Activated CD4-positive, CD25-positive, alpha-beta regulatory T cell (primary cell): ENCODE measurements around the gene PCNX2.

Experiments used
- DNase-seq, 4 experiments: peaks; one replicate each; lab custom pipeline; 2025; lab: John Stamatoyannopoulos, UW

PCNX2 gene

DNA sequence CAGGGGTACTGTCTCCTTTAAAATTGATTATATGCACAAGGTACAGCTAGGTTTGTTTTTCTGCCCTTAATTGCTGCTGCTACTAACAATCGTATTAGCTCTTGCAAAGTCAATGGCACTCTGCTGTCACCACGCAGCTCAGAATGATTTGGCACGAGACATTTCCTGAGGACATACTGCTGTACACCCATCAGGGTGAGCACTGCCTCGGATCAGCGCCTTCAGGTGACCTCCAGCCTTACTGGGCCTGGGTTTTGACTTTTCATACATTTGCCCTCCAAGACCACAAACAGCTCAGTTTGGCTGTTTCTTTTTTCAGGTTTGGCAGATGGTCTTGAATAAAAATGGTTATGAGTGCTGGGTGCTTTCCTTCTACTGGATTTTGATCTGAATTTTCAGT is 234.3 kb downstream of the PCNX2 start:
- DNase-seq: no peak

DNA sequence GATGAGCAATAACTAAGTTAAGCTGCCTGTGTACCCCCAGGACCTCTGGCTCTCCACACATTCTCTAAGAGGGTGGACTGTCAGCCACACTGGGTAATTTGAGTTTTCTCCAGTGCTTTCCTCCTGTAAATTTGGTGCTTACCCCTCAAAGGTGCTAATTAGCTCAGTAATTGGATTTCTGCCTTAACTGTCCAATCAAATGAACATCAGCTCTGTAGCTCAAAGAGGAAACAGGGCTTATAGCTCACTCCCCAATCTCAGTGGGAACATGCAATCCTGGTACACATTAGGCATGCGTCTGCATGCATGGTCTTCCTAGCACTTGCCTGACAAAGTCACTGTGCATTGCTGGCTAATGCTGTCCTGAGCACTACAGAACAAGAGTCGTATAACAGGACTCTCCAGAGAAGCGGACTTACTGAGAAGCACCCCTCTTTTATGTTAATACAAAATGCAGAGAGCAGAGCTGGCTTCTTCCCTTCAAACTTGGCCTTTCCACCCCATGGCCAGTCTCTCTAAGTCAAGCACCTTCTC is 235.0 kb downstream of the PCNX2 start:
- DNase-seq: no peak

DNA sequence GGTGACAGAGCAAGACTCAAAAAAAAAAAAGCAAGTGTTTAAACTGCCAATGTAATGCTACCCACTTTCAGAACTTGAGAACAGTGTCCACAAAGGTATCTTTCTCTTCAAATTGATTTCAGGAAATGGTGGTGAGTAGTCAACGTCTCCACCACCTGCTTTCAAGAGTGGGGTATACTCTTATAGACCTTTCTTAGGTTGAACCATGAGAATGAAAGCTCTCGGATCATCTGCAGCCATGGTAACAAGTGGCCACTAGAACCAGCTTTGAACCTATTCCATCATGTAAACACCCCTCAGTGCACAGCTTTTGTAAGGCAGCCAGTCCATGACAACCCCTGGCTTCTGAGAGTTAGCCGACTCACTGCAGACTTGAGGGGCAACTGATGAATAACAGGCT is 237.7 kb downstream of the PCNX2 start:
- DNase-seq: no peak

DNA sequence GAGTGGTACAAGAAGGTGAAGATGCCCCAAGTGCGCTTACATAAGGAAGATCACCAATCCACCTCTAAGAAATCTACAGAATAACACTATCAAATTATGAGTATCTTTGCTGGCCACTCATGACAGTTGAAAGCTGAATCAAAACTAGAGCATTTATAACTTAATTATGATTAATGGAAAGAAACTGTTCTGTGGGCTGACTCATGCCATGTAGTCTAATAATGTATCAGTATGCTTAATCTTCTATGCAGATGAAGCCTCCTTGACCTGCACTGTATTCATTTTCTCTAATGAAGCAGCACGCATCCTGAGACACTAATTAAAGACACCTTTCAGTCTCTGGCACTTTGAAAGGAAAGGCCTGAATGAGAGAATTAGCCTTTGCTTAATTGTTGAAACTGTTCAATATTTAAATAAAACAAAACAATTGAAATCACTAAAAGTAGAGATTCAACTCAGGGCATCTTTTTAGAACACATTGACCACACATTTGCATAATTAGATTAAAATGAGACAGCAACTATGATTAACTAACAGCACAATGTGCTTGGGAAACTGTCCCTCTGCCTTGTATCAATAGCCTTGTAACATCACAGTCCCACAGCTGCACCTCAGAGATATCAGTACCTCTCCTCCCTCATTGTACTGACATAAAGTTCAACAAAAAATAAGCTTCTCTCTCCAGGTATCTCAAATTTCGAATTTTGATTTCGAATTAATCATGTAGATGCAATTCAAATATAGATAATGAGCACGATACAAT is 239.5 kb downstream of the PCNX2 start:
- DNase-seq: no peak

DNA sequence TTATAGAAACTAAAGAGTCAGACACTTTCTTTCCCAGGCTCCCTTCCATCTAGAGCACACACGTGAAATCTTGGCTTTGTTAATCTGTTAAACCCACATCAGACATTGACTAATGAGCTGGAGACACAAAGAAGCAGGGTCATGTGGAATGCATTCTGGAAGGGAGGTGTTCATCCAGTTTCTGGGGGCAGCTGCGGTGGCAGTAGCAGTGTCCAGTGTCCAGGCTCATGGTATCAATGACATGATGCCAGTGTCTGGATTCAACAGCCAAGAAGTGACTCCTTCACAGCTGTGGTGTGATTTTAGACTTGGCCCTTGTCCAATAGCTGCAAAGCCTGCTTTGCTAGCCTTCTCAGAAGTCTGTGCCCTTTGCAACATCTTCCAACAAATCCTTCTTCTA is 249.9 kb downstream of the PCNX2 start:
- DNase-seq: no peak

DNA sequence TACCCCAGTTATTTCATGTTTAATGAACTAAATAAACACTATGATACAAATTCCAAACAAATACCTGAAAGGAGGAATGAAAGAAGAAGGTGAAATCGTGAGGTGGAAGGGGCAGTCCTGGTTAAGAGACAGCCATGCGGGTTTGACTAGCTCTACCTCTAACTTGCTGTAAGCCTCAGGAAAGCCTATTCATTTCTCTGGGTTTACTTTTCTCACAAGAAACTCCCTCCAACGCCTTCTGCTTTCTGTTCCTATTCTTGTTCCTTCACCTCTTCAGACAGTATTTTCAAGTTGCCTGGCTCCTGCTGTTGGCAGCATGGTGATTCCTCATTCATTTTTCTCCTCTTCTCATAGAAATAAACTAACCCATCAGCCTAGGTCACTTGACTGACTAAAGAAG is 252.7 kb downstream of the PCNX2 start:
- DNase-seq: no peak

DNA sequence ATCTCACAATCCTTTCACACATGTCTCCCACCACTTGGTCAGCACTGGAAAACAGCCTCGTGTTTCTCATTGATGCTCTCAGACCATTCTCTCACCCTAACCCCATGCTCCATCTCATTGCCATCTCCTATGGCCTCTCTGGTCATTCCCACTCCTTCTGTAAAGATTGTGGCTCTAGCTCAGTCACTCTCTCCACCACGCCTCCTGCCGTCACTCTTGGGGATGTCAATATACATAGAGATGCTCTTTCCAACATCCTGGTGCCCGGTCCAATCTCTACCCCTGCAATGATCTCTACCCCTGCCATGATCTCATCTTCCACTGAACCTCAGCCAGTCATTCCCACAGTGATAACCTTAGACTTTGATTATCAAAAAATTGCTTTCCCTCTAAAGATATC is 255.0 kb downstream of the PCNX2 start:
- DNase-seq: no peak

DNA sequence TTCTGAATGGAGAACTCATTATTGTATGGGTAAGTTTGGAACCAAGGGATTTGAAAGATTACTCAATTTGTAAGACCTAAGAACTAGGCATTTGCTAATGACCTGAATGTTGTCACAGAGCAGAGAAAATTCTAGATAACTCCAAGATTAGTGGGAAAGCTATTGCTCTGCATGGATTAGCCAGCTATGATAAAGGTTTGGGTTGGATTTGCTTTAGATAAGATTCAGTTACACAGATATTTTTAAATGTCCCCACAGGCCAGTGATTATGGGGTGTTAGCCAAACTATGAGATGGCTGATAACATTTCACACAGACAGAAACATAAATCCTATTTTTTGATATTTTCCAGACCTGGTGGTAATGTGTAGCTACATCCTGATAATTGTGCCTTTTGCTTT is 256.9 kb downstream of the PCNX2 start:
- no peak for DNase-seq

DNA sequence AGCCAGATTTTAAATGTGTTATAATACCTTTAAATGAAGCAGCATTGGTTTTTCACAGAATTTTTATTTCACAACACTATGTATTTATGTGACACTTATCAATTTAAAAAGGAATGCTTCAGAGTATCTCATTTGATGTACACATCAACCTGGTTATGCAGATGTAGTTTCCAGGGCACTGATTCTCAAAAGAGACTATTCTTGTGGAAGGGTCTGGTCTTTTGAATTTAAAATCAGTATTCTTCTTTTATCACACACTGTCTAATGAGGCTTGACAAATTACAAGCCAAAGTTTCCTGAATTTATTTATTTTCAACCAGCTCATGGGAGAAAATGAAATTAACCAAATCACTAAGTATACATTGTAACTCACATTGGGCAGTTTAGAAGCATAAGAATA is 257.7 kb downstream of the PCNX2 start:
- no peak for DNase-seq

DNA sequence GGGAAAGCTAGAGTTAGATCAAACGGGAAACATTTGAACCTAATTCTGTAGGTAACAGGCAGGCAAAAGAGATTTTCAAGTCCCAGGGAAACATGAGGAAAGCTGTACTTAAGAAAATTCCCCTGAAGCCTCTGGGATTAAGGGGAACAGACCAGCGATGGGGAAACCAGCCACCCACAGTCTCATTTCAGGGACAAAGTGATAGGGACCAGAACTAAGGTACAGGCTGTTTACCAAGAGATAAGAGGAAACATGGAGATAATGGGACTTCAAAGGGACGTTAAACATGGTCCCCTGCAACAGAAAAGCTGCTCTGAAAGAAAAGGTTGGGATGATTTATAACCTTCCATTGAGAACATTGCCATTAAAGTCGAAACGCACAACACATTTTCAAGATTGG is 260.7 kb downstream of the PCNX2 start:
- no peak for DNase-seq

DNA sequence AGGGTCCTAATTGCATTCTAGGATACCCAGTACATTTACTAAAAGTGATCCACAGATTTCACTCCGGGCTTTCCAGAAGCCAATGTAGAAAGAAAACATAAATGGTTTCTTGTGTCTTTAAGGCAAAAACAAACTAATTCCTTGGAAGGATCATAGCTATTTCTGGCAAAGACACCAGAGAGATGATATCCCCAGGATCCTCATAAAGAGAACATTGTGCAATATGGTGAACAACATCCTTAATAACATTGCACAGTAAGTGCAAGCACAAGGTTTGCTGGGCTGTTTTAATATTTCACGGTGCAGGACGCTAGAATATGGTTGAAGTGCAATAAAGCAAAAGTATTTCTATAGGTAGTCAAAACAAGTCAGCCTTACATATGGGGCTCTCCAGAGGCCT is 262.2 kb downstream of the PCNX2 start:
- DNase-seq: no peak

DNA sequence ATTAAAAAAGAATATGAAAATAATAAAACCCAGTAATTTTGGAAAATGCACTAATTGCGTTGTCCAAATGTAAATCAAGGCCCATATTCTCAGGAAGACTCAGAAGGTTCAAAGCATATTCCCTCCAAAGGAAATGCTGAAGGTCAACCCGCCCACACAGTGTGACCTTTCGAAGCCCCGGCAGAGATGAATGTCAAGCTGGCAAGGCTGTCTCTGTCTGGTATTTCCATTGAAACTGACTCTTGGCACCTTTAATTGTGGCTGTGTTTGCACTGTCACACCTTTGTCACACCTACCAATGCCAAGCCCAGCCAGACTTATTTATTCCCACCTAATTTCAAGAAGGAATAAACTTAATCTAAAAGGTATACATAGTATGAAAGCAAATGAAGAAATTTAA is 262.6 kb downstream of the PCNX2 start:
- no peak for DNase-seq

DNA sequence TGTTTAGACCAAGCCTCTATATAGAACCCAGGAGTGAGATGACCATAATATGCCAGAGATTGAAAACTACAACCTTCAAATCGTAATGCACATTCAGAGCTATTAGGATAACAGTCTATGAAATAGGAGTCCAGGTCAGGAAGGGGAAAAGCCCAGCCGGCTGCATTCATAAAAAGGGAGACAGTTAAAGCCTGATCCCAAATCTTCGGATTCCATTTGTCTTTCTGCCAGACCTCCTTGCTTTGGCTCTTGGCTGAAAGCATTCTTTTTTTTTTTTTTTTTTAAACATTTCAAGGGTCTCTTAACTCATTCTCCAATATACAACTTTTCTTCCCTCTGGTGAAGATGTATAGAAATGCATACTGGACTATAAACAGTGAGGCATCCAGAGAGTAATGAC is 264.0 kb downstream of the PCNX2 start:
- DNase-seq: no peak

DNA sequence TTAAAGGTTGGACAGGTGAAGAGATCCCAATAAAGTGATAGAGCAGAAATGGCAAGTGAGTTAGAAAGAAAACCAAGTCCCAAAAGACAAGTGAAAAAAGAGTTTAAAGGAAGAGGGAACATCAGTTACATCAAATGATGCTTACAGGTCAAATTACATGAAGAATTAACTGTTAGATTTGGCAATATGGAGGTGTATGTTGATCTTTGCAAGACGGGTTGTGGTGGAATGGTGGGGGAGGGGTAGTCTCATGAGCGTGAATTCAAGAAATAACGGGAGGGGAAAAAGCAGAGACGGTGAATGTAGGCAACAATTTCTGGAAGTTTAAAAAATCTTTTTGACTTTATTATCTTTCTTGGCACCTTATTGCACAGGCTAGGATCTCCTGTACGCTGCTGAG is 268.5 kb downstream of the PCNX2 start:
- no peak for DNase-seq

DNA sequence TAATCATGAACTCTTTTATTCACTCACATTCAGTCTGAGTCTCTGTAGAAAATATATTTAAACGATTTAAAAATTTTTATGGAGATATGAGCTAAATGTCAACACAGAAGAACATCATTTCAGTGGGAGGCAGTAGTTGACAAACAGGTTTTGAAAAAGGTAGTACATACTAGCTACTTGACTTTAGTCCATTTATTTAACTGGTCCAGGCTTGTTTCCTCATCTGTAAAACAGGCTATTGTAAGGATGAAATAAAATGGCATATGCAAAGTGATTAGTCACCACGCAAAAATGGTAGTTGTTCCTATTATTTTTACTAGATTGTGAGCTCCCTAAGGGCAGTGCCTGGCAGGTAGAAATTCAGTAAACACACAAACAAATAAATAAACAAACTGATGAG is 270.0 kb downstream of the PCNX2 start:
- DNase-seq: no peak

DNA sequence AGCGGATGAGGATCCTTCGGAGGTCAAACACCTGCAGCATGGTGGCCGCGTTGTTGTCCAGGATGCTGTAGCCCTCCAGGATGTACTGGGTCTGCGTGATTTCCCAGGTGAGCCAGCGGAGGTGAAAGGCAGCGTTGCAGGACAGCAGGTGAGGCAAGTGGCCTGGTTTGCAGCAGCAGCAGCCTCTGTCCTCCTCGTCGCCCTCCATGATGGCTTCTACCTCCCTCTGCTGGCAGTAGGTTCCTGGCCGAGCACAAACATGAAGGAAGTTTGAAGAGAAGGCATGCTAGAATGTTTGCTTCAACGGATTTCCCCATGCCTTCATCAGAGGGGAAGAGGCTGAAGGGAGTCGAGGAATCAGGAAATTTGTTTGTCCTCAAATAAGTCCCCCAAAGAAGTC is 270.4 kb downstream of the PCNX2 start:
- no peak for DNase-seq

DNA sequence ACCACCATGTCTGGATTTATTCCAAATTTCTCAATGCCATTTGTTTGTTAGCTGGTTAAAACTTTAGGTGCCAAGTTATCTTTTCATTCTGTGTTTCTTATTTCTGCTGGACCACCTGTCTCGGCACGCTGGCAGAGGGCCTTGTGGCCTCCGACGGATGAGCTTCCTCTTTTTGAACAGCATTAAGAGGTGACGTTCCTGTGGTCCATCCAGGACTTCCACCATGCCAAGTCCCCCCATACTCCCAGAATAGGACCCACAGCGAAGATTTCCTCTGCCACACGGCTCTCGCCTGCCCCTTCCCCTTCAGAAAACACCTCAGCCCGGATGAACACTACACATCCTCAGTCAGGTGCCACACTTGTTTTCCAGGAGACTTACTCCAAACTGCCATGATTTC is 271.3 kb downstream of the PCNX2 start:
- no peak for DNase-seq

DNA sequence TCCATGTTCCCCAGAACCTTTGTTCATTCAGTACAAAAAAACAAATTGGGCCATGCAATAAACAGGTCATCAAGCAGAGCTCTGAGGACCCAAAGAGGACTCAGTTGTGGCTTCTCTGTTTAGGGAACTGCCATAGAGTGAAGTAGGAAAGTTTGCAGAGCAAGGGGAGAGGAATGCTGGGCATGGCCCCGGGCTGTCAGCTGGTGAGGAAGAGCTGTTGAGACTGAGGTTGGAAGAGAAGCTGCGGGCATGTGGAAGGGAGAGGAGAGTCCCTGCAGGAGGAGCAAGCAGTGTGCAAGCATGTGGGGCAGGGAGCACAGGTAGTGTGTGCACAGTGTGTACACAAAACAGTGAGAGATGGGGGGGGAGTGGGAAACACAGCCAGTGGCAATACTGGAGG is 273.3 kb downstream of the PCNX2 start:
- DNase-seq: no peak

DNA sequence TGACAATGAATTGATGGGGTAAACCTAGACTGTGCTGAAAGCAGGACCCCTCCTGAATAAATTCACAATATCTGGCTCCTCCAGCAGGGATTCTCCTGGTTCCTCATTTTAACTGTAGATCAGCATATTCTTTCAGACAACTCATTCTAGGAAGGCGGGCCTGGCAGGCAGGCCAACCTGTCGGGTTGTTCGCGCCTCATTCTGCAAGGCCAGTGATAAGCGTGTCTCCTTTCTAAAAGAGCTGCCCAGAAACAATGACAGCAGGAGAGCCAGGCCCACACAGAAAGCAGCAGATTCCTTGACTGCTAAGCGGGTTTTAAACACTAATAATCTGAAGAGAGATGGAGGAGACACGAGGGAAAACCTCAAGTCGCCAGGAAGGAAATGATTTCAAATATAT is 275.1 kb downstream of the PCNX2 start:
- no peak for DNase-seq

DNA sequence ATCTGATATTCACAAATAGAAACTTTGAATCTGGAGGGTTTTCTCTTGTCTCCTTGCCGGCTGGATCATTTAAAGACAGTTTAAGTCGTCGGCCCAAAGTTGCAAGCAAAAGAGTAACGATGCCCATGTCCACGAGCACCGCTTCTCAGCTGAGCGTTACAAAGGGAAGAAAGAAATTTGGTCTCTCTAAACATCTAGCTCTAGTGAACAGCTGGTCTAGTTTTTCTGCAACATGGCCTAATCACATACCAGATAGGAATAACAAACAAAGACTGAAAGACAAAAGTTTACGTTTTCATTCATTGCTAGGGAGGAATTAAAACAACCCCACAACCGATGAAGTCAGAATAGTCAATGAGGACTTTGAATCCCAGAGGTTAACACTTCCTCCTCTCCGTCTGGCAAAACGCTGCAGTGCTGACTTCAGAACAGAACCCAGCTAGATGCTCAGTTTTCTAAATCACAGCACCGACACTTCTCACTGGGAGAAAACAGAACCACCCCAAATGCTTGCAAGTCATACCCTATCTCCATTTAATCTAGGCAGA is 275.7 kb downstream of the PCNX2 start:
- DNase-seq: no peak

DNA sequence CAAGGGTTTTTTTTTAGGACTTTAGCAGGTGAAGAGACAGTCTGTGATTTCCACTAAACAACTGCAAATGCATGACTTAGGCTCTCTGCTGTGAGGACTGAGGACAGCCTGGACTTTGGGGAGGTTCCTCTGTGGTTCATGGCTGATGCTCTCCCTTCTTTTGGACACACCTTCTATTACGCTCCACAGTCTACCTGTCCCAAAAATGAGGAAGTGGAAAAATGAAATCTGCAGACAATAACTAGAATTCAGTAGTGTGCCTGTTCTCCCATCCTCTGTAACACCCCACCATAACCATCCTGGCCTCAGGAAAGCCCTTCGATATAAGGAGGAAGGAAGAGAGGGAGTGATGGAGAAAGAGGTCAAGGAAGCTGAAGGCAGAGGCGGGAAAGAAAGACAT is 276.4 kb downstream of the PCNX2 start:
- DNase-seq: no peak

DNA sequence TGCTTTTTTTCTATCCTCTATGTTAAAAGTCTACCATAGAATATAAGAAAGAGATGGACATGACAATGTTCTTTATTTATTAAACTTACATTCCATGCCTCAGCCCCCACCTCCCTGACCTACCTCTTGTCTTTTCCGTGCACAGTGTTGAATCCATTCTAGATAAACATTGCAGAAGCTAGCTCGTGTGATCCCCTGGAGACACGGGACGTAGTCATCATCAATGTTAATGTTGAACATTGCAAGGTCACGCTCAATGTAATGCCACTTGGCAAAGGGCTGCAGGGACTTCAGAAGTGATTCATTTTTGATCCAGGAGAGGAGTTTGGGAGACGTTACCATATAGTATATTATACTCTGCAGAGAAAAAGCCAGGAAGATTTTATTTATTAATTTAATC is 278.7 kb downstream of the PCNX2 start:
- no peak for DNase-seq

DNA sequence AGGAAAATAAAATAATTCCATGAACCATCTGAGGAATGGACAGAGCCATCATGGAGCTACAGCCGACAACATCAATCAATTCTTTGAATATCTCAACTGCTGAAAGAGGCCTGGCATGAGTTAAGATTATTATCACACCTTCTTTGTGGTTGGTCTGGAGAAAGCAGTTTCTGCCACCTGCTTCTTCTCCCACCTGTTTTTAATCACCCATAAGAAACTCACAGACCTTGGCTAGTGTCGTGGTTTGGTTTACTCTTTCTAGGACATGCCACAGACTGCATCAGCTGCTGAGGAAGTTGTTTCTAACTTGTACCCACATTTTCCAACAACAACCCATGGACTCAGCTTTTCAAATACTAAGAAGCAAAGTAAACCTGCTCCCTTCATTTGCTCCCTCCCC is 279.6 kb downstream of the PCNX2 start:
- DNase-seq: no peak

DNA sequence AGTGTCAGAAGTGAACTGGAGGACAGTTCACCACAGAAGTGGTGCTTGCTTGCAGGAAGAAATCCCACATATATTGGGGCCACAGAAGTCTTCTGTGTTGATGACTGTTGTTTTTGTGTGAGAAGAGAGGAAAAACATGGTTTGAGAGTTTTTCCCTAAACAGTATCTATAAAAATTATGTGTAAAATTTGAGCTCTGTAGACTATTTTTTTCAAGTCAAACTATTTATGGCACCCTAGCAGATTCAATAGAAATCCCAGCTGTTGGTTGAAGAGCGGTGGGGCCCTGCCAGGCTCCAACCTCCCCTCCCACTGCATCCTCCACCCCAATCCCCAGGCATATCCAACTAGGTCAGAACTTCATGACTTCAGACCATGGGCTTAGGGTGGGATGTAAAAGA is 283.5 kb downstream of the PCNX2 start:
- no peak for DNase-seq
